ENCODE results near the gene HDAC4.

- TF ChIP-seq MAX (IDR thresholded peaks at IDR 0.05), result no peak
- TF ChIP-seq CTCF (IDR thresholded peaks at IDR 0.05 in 2 of 3, conservative IDR thresholded peaks at IDR 0.05 in 1 of 3; ENCODE audit: borderline replicate concordance in 1 of 3, insufficient read depth in 1 of 3, low read depth in 2 of 3, low read length in 2 of 3), result no peak
- TF ChIP-seq EZH2 (IDR thresholded peaks at IDR 0.05), result no peak
- TF ChIP-seq EZH2phosphoT487 (IDR thresholded peaks at IDR 0.05; ENCODE audit: borderline replicate concordance), result no peak
- TF ChIP-seq JUND (IDR thresholded peaks at IDR 0.05), result no peak
- no peak for TF ChIP-seq POLR2AphosphoS5 (IDR thresholded peaks at IDR 0.05; ENCODE audit: low read depth, low read length)
- no peak for TF ChIP-seq POLR2A (IDR thresholded peaks at IDR 0.05; ENCODE audit: borderline replicate concordance, extremely low read depth, insufficient read depth, insufficient read length)
- no peak for TF ChIP-seq SP1 (IDR thresholded peaks at IDR 0.05; ENCODE audit: low read depth)
- no peak for TF ChIP-seq RAD21 (IDR thresholded peaks at IDR 0.05; ENCODE audit: low read depth)
- TF ChIP-seq ELF1 (IDR thresholded peaks at IDR 0.05; ENCODE audit: borderline replicate concordance, low read depth), result no peak
- no peak for TF ChIP-seq SIN3A (IDR thresholded peaks at IDR 0.05; ENCODE audit: low read depth)
- no peak for TF ChIP-seq REST (IDR thresholded peaks at IDR 0.05; ENCODE audit: low read depth)
- TF ChIP-seq TCF7L2 (IDR thresholded peaks at IDR 0.05; ENCODE audit: borderline replicate concordance, extremely low read depth, insufficient read depth, insufficient read length), result no peak
These were observed 213.2 kb downstream of the HDAC4 start for GRCh38 chr2:239187464-239188253.
